ENCODE measurements around the gene KCP.
"Not testable (repeated sequence)": the region's sequence is repeated elsewhere in the genome, so short reads cannot be mapped to it uniquely, and the experiment has no call there.

The KCP gene

GRCh38 chr7:128921866-128922440 lies 11.4 kb upstream of the KCP start:
- no peak for DNase-seq (ENCODE audit: low read depth in 2 of 2)

GRCh38 chr7:128920913-128921582 lies 10.5 kb upstream of the KCP start:
- DNase-seq (ENCODE audit: low read depth in 2 of 2): no peak

- no peak for DNase-seq (ENCODE audit: low read depth in 2 of 2)
Observed at GRCh38 chr7:128919881-128920799, 9.6 kb upstream of the KCP start.

- DNase-seq (ENCODE audit: low read depth in 2 of 2): no peak
Observed at GRCh38 chr7:128919241-128919640, 8.7 kb upstream of the KCP start.

- DNase-seq (ENCODE audit: low read depth in 2 of 2): no peak
Observed at GRCh38 chr7:128918016-128918665, 7.6 kb upstream of the KCP start.

GRCh38 chr7:128917122-128917521 lies 6.6 kb upstream of the KCP start:
- DNase-seq (ENCODE audit: low read depth in 2 of 2): no peak

GRCh38 chr7:128916643-128916915 lies 6.1 kb upstream of the KCP start:
- DNase-seq (ENCODE audit: low read depth in 2 of 2): no peak

GRCh38 chr7:128915841-128916642 lies 5.5 kb upstream of the KCP start:
- no peak for DNase-seq (ENCODE audit: low read depth in 2 of 2)

GRCh38 chr7:128915271-128915819 lies 4.8 kb upstream of the KCP start:
- no peak for DNase-seq (ENCODE audit: low read depth in 2 of 2)

- no peak for DNase-seq (ENCODE audit: low read depth in 2 of 2)
Observed at GRCh38 chr7:128914566-128915151, 4.2 kb upstream of the KCP start.

- DNase-seq (ENCODE audit: low read depth in 2 of 2): no peak
Observed at GRCh38 chr7:128913870-128914565, 3.5 kb upstream of the KCP start.

GRCh38 chr7:128912709-128913495 lies 2.4 kb upstream of the KCP start:
- DNase-seq (ENCODE audit: low read depth in 2 of 2): not testable (repeated sequence)

- DNase-seq (ENCODE audit: low read depth in 2 of 2): no peak
Observed at GRCh38 chr7:128912281-128912680, 1.8 kb upstream of the KCP start.

- no peak for DNase-seq (ENCODE audit: low read depth in 2 of 2)
Observed at GRCh38 chr7:128911423-128912031, 1.0 kb upstream of the KCP start.

- no peak for DNase-seq (ENCODE audit: low read depth in 2 of 2)
Observed at GRCh38 chr7:128909625-128910568, 612 bp downstream of the KCP start.

GRCh38 chr7:128908750-128909624 lies 1.5 kb downstream of the KCP start:
- no peak for DNase-seq (ENCODE audit: low read depth in 2 of 2)
